HepG2 (cell line): ENCODE results near the gene SPAAR. TPM values are rescaled to one million over a fixed set of nuclear protein-coding genes. Genes with fewer than 3 reads are reported as not detected.
A peak's percentile ranks its signal among the peaks of the same experiment; 100 is the strongest.

ENCODE experiments used
- CBX5 ChIP-seq: sonication (generic); formaldehyde crosslinking; IDR thresholded peaks from 2 replicates; pipeline ENCODE4 v1.4.0; 2020; ENCODE audit warnings: missing genetic modification reagents, borderline replicate concordance
- HMGA1 ChIP-seq: sonication (generic); formaldehyde crosslinking; conservative IDR thresholded peaks from 2 replicates; pipeline ENCODE4 v1.4.0; 2020; ENCODE audit warnings: missing genetic modification reagents
- HNRNPL ChIP-seq: fragments of 200-400 bp; formaldehyde crosslinking; IDR thresholded peaks from 2 replicates; pipeline ENCODE4 v1.6.1; 2017; ENCODE audit warnings: mild to moderate bottlenecking, low read depth, low read length
- HOXA5 ChIP-seq: sonication (generic); formaldehyde crosslinking; IDR thresholded peaks from 2 replicates; pipeline ENCODE4 v1.4.0; 2020; ENCODE audit warnings: missing genetic modification reagents
- IKZF5 ChIP-seq: IDR thresholded peaks from 2 replicates; pipeline ENCODE4 v1.6.1; 2018; ENCODE audit warnings: missing genetic modification reagents, mild to moderate bottlenecking, missing compliant biosample characterization
- JUND ChIP-seq: sonication (generic); formaldehyde crosslinking; IDR thresholded peaks from 2 replicates; pipeline ENCODE4 v1.8.0; 2022; ENCODE audit warnings: mild to moderate bottlenecking, missing genetic modification reagents
- KDM1A ChIP-seq: IDR thresholded peaks from 2 replicates; pipeline ENCODE4 v1.6.1; 2016; ENCODE audit warnings: missing compliant biosample characterization
- NBN ChIP-seq: fragments of 450-650 bp; conservative IDR thresholded peaks from 2 replicates; pipeline ENCODE4 v1.6.1; 2017
- NCOA1 ChIP-seq: sonication (generic); formaldehyde crosslinking; IDR thresholded peaks from 2 replicates; pipeline ENCODE4 v1.9.0; 2021; ENCODE audit warnings: missing genetic modification reagents
- THYN1 ChIP-seq: sonication (generic); formaldehyde crosslinking; IDR thresholded peaks from 2 replicates; pipeline ENCODE4 v1.8.1; 2023; ENCODE audit warnings: low read depth, mild to moderate bottlenecking, moderate library complexity, missing genetic modification reagents, borderline replicate concordance
- TMF1 ChIP-seq: sonication (generic); formaldehyde crosslinking; IDR thresholded peaks from 2 replicates; pipeline ENCODE4 v1.8.1; 2022; ENCODE audit warnings: low read depth, missing genetic modification reagents
- ZBTB4 ChIP-seq: sonication (generic); formaldehyde crosslinking; IDR thresholded peaks from 2 replicates; pipeline ENCODE4 v1.4.0; 2020; ENCODE audit warnings: missing genetic modification reagents, mild to moderate bottlenecking, borderline replicate concordance
- ZFP62 ChIP-seq: sonication (generic); formaldehyde crosslinking; IDR thresholded peaks from 2 replicates; pipeline ENCODE4 v1.4.0; 2020; ENCODE audit warnings: missing genetic modification reagents
- ZHX2 ChIP-seq, 2 experiments: sonication (generic) in 1 of 2; formaldehyde crosslinking in 1 of 2; IDR thresholded peaks; 2 replicates each; pipeline versions ENCODE4 v1.6.1 to v1.9.0; 2014 to 2022; ENCODE audit warnings: antibody characterized with exemption in 1 of 2, borderline replicate concordance in 1 of 2, inconsistent platforms in 1 of 2, low read depth in 1 of 2, missing genetic modification reagents in 1 of 2
- ZNF30 ChIP-seq: sonication (generic); formaldehyde crosslinking; IDR thresholded peaks from 2 replicates; pipeline ENCODE4 v1.5.0; 2020; ENCODE audit warnings: mild to moderate bottlenecking, missing genetic modification reagents
- ZNF614 ChIP-seq: IDR thresholded peaks from 2 replicates; pipeline ENCODE4 v1.6.1; 2018; ENCODE audit warnings: missing biosample characterization, missing genetic modification reagents, inconsistent platforms, borderline replicate concordance
- ZNF83 ChIP-seq: sonication (generic); formaldehyde crosslinking; IDR thresholded peaks from 2 replicates; pipeline ENCODE4 v1.4.0; 2020; ENCODE audit warnings: missing genetic modification reagents, mild to moderate bottlenecking, borderline replicate concordance
- ZSCAN22 ChIP-seq: sonication (generic); formaldehyde crosslinking; IDR thresholded peaks from 2 replicates; pipeline ENCODE4 v1.4.0; 2020; ENCODE audit warnings: mild to moderate bottlenecking, missing genetic modification reagents
- ZSCAN9 ChIP-seq: IDR thresholded peaks from 2 replicates; pipeline ENCODE4 v1.6.1; 2016; ENCODE audit warnings: borderline replicate concordance
- polyA plus RNA-seq, 8 experiments: library from polyadenylated mRNA; depleted of rRNA in 3 of 8; stranded (reverse) in 7 of 8; unstranded in 1 of 8; fragments of >200 nt; fragmentation: Illumina TruSeq in 4 of 8; extraction: Trizol in 4 of 8; gene quantifications; 2 replicates each; pipeline versions ENCODE4 v1.2.1 to v1.2.3, GENCODE V29; 2011 to 2016; ENCODE audit warnings: low read depth in 4 of 8, missing spikeins in 1 of 8, mixed read lengths in 1 of 8; ENCODE audit not compliant: insufficient read depth in 1 of 8
- total RNA-seq, 5 experiments: library from RNA; depleted of rRNA; stranded (reverse); fragments of >200 nt; fragmentation: Illumina TruSeq; extraction: Trizol; gene quantifications; 2 replicates each; pipeline ENCODE4 v1.2.3, GENCODE V29; 2016; ENCODE audit warnings: low read depth in 1 of 5

Gene SPAAR
- total and polyA plus RNA-seq, 2 of the 13 experiments (the other 11 are each of a cell fraction or from before 2014, with no cell fraction given), result 0.07 TPM; not detected in 1

- TF ChIP-seq HNRNPL (0 out of 2 replicates have a peak, but pooled peaks have one; percentile 43), ZSCAN22 (CRISPR knock-in tag) (no peak), TMF1 (CRISPR knock-in tag) (no peak), KDM1A (CRISPR knock-in tag) (peak; percentile 29; the same call in 1 of the 2 replicates), ZNF83 (CRISPR knock-in tag) (no peak), ZNF30 (CRISPR knock-in tag) (no peak), NBN (no peak), THYN1 (CRISPR knock-in tag) (no peak), HMGA1 (no peak), HOXA5 (CRISPR knock-in tag) (no peak), NCOA1 (CRISPR knock-in tag) (no peak), ZFP62 (CRISPR knock-in tag) (no peak), ZNF614 (CRISPR knock-in tag) (peak; percentile 78; the same call in 1 of the 2 replicates), IKZF5 (peak; percentile 53; the same call in 1 of the 2 replicates), ZHX2 (IDR thresholded peaks at IDR 0.05; ENCODE audit: low read depth) (no peak), ZHX2 (CRISPR knock-in tag; IDR thresholded peaks at IDR 0.05; ENCODE audit: borderline replicate concordance) (no peak), CBX5 (CRISPR knock-in tag) (peak; percentile 71; the same call in 1 of the 2 replicates), ZSCAN9 (CRISPR knock-in tag) (no peak), ZBTB4 (CRISPR knock-in tag) (peak; percentile 65; the same call in 1 of the 2 replicates), JUND (no peak)
Observed at GRCh38 chr9:35905912-35906679, 3.2 kb upstream of the SPAAR start, which contains the start of gene HRCT1 (continued).
